DND-41 (cell line): ENCODE measurements around the gene CHST12.

Source experiments
- EZH2 ChIP-seq: IDR thresholded peaks from 3 replicates; pipeline ENCODE4 v1.6.1; 2012; ENCODE audit warnings: borderline replicate concordance, low read depth, mild to moderate bottlenecking, moderate library complexity, low read length, inconsistent platforms; ENCODE audit not compliant: severe bottlenecking
- TF ChIP-seq, protein P1 (sequence below): IDR thresholded peaks from 2 replicates; pipeline ENCODE4 v1.5.1; 2012; ENCODE audit warnings: borderline replicate concordance, low read length, moderate library complexity, mild to moderate bottlenecking; ENCODE audit not compliant: poor library complexity, severe bottlenecking; ENCODE audit errors: extremely low read depth

DNA sequence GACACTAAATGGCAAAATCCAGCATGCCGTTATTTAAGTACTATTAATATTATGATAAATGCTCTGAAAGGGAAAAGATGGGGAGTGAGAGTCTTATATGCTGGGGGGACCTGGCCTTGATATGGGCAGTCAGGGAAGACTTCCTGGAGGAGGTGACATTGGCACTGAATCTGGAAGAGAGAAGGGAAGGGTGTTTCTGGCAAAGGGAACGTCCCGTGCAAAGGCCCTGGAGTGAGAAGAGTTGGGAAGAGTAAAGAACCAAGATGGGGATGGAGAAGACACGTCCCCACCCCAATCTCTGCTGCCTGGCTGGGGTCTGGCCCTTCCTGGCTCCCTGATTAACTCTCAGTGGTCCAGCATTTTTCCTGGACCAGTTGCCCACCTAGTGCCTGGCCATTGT lies 77.8 kb downstream of the CHST12 start:
- no peak for TF ChIP-seq EZH2
- TF ChIP-seq, protein P1, sequence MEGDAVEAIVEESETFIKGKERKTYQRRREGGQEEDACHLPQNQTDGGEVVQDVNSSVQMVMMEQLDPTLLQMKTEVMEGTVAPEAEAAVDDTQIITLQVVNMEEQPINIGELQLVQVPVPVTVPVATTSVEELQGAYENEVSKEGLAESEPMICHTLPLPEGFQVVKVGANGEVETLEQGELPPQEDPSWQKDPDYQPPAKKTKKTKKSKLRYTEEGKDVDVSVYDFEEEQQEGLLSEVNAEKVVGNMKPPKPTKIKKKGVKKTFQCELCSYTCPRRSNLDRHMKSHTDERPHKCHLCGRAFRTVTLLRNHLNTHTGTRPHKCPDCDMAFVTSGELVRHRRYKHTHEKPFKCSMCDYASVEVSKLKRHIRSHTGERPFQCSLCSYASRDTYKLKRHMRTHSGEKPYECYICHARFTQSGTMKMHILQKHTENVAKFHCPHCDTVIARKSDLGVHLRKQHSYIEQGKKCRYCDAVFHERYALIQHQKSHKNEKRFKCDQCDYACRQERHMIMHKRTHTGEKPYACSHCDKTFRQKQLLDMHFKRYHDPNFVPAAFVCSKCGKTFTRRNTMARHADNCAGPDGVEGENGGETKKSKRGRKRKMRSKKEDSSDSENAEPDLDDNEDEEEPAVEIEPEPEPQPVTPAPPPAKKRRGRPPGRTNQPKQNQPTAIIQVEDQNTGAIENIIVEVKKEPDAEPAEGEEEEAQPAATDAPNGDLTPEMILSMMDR, result no peak
